GM12801 (cell line): ENCODE results near the gene FIZ1.

ENCODE experiments used
- CTCF ChIP-seq: IDR thresholded peaks from one replicate; pipeline ENCODE4 v1.5.1; 2011; ENCODE audit warnings: control low read depth; ENCODE audit not compliant: insufficient read length; ENCODE audit errors: extremely low read depth

FIZ1 gene

DNA sequence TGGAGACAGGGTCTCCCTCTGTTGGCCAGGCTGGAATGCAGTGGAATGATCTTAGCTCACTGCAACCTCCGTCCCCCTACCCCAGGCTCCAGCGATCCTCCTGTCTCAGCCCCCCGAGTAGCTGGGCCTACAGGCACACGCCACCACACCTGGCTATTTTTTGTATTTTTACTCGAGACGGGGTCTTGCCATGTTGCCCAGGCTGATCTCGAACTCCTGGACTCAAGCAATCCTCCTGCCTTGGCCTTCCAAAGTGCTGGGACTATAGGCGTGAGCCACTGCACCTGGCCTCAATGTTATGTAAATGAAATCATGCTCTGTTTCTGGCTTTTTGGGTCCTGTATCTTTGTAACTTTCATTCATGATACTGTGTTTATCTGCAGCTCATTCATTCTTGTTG lies 10.6 kb downstream of the FIZ1 start:
- no peak for TF ChIP-seq CTCF

DNA sequence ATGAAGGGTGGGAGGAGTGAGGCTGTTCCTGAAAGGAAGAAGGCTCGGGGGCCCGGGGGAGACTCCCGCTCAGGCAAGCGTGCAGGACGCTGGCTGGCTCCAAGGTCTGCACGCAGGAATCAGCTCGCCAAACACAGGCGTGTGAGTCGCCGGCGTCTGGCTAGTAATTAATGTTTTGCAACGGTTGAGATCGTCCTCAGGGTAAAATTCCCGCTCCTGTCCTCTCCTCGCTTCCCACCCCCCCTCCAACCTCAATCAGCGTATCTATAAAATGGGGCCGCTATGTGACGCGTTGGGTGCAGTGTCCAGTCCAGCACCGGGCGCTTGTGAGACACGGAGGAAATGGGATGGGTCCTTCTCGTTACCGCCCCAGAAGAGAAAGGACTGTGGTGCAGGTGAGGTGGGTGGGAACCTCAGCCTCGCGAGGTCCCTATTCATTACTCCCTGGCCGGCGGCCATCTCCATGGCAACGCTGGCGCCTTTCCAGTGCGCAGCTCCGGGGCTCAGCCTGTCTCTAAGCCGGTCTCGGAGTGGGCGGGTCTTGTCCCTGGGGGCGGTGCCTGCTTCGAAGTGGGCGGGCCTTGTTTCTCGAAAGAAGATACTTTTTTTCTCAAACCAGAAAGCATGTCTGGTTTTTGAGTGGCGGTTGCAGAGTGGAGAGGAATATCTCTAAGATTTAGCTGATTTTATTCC lies 12.2 kb downstream of the FIZ1 start:
- no peak for TF ChIP-seq CTCF

DNA sequence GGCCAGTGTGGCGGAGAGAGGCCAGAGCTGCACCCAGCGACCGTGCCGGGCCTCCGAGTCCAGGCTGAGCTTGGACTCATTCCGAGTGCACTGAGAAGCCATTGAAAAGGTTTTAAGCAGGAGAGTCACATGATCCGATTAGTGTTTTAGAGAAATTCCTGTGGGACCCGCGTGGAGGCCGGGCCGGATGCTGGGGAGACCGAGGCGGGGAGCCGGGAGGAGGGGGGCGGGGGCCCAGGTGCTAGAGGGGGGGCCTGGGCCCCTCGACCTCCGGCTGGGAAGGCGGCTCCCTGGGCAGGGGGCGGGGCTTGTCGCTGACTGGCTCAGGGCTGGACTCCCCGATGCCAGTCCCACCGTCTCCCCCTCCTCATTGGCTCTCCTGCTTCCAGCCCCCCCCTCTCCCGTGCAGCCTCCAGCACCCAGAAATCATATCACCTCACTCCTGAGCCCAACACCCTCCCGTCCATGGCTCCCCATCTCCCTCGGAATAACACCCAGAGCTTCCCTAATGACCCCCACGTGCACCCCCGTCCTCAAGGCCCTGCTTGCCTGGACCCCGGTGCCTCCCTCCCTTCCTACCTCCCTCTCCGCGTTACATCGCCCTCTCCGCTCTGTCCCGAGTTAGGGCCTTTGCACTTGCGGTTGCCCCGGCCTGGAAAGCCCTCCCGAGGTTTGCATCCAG lies 13.5 kb downstream of the FIZ1 start:
- TF ChIP-seq CTCF, result no peak

DNA sequence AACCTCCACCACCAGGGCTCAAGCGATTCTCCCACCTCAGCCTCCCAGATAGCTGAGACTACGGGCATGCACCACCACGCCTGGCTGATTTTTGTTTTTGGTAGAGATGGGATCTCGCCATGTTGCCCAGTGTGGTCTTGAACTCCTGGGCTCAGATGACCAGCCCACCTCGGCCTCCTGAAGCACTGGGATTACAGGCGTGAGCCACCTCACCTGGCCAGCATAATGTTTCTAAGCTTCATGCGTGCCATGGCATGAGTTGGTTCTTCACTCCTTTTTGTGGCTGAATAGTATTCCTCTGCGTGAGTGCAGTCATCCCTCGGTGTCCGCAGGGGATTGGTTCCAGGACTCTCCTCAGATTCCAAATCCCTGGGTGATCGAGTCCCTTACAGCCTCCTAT lies 14.4 kb downstream of the FIZ1 start:
- no peak for TF ChIP-seq CTCF

GRCh38 chr19:55581823-55582223 lies 17.5 kb downstream of the FIZ1 start:
- no peak for TF ChIP-seq CTCF

- no peak for TF ChIP-seq CTCF
Observed at GRCh38 chr19:55581145-55581822, 18.0 kb downstream of the FIZ1 start.

DNA sequence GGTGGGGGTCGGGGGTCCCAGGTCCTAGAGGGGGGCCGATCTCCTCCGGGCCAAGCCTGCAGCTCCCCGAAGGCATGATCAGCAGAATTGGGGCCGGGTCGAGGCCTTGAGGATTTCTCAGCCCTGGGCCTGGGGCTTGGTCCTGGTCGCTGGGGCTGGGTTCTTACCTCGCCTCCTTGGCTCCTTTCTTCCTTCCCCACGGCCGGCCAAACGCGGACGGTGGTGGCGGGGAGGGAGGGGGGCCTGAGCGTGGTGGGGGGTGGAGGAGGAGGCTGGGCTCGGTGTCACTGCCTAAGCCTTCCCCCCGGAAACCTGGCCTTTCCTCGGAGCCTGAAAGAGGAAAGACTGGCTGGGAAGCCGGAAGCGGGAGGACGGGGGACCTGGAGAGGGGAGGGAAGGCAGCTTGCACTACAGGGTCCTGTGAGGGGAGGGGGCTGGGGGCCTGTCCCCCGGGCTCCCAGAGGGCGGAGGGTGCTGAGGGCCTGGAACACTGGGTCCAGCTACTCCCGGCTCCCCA lies 18.6 kb downstream of the FIZ1 start, which contains the start of gene ZNF579:
TSS of gene ZNF579 (minus strand) at position 221 of the 517 bp plus-strand sequence. CDS start 1,209 bp downstream, outside the sequence.
- no peak for TF ChIP-seq CTCF
